ENCODE data around the gene DPP9. TPM values are rescaled to one million over a fixed set of nuclear protein-coding genes. Genes with fewer than 3 reads are reported as not detected.

The DPP9 gene
- total RNA-seq, 4 donors from 2014 or later = 32.0 to 50.7 (median 42.9) TPM

GRCh38 chr19:4649392-4650047 lies 74.1 kb downstream of the DPP9 start:
- H3K27ac ChIP-seq = no peak overlapping the region
- H3K9me3 ChIP-seq = no peaks in the 10 kb centered on the region
- H3K4me1 ChIP-seq = no peaks in the 10 kb centered on the region
- no peak for DNase-seq
- H3K4me3 ChIP-seq (replicated peaks in 1 of 3) = no peak overlapping the region
- no peak for TF ChIP-seq POLR2A (IDR thresholded peaks at IDR 0.05)
- TF ChIP-seq CTCF (IDR thresholded peaks at IDR 0.05) = no peak
- H3K27me3 ChIP-seq = no peaks in the 10 kb centered on the region
- H3K36me3 ChIP-seq = no peaks in the 10 kb centered on the region
- intact Hi-C loops (cut with DNase I) = no loop called here
- WGBS, 2 donors = 88 to 90% methylated on average over 5 to 19 of the region's 19 CpGs

- no peak for TF ChIP-seq CTCF (IDR thresholded peaks at IDR 0.05)
- no peak for TF ChIP-seq POLR2A (IDR thresholded peaks at IDR 0.05)
- WGBS, 2 donors = 61 to 71% methylated on average over 10 to 16 of the region's 20 CpGs
- H3K4me1 ChIP-seq = no peaks in the 10 kb centered on the region
- H3K4me3 ChIP-seq (replicated peaks in 1 of 3) = no peak overlapping the region
- no peaks in the 10 kb centered on the region for H3K9me3 ChIP-seq
- H3K27ac ChIP-seq = peak overlapping the region in 2 of 3 donors; percentile 17 to 33
- intact Hi-C loops (cut with DNase I) = no loop called here
- DNase-seq = peak; percentile 22 to 35
- no peaks in the 10 kb centered on the region for H3K36me3 ChIP-seq
- no peaks in the 10 kb centered on the region for H3K27me3 ChIP-seq
These were observed 75.7 kb downstream of the DPP9 start for GRCh38 chr19:4647676-4648644.

- 81 to 89% methylated on average over 4 of the region's 4 CpGs for WGBS, 2 donors
- Histone ChIP-seq H3K9me3 (no peaks in the 10 kb centered on the region), H3K27me3 (no peaks in the 10 kb centered on the region), H3K4me3 (replicated peaks in 1 of 3) (no peak overlapping the region), H3K27ac (no peak overlapping the region), H3K36me3 (no peaks in the 10 kb centered on the region), H3K4me1 (no peaks in the 10 kb centered on the region)
- no peak for TF ChIP-seq CTCF (IDR thresholded peaks at IDR 0.05)
- no peak for TF ChIP-seq POLR2A (IDR thresholded peaks at IDR 0.05)
- no peak for DNase-seq
- intact Hi-C loops (cut with DNase I) = no loop called here
These were observed 77.9 kb downstream of the DPP9 start for GRCh38 chr19:4645718-4646117.

- H3K27me3 ChIP-seq = no peaks in the 10 kb centered on the region
- TF ChIP-seq POLR2A (IDR thresholded peaks at IDR 0.05) (no peak), CTCF (IDR thresholded peaks at IDR 0.05) (no peak)
- intact Hi-C loops (cut with DNase I) = no loop called here
- no peaks in the 10 kb centered on the region for H3K36me3 ChIP-seq
- 81 to 84% methylated on average over 6 of the region's 6 CpGs for WGBS, 2 donors
- DNase-seq = no peak
- H3K4me1 ChIP-seq = peaks cover 5 to 8% of the 10 kb centered on the region in 2 donors
- H3K9me3 ChIP-seq = no peaks in the 10 kb centered on the region
- no peak overlapping the region for H3K4me3 ChIP-seq (replicated peaks in 1 of 3)
- H3K27ac ChIP-seq = no peak overlapping the region
These were observed 81.0 kb downstream of the DPP9 start for GRCh38 chr19:4642625-4643024.

- H3K4me1 ChIP-seq = peaks cover 8 to 10% of the 10 kb centered on the region in 2 donors
These were observed 82.5 kb downstream of the DPP9 start for GRCh38 chr19:4641132-4641531.

More at GRCh38 chr19:4641132-4641531, 82.5 kb downstream of the DPP9 start:
- WGBS, 2 donors = 80% methylated on average over 13 to 14 of the region's 14 CpGs
- Histone ChIP-seq H3K36me3 (no peaks in the 10 kb centered on the region), H3K9me3 (no peaks in the 10 kb centered on the region), H3K27me3 (no peaks in the 10 kb centered on the region), H3K4me3 (replicated peaks in 1 of 3) (peak overlapping the region in 1 of 3 donors; percentile 45), H3K27ac (no peak overlapping the region)
- TF ChIP-seq CTCF (IDR thresholded peaks at IDR 0.05) (no peak), POLR2A (IDR thresholded peaks at IDR 0.05) (no peak)
- DNase-seq = no peak
- intact Hi-C loops (cut with DNase I) = no loop called here

Data from thyroid gland (tissue), 4 donors.